Panc1 (cell line): Measurements from ENCODE around the gene MUC3A. TPM values are rescaled to one million over a fixed set of nuclear protein-coding genes. Genes with fewer than 3 reads are reported as not detected.

Experiments
- ATAC-seq: fragments of 200-7000 bp; cut with Tn5 transposase; 2 replicates; pipeline ENCODE4 v1.9.1; 2020; ENCODE audit warnings: mild to moderate bottlenecking, moderate library complexity
- BruUV-seq: library from RNA; stranded (reverse); fragments of 400-500 nt; replicated peaks from 2 replicates; lab custom pipeline; 2021; lab: Mats Ljungman, UMichigan
- CTCF ChIA-PET: fragments of 300-600 bp; sonication (Branson Sonifier 250); formaldehyde crosslinking; loops from one replicate; lab custom pipeline; 2022; ENCODE audit warnings: antibody characterized with exemption; lab: Charles Lee
- POLR2A ChIA-PET: fragments of 300-600 bp; sonication (Branson Sonifier 250); formaldehyde crosslinking; loops from one replicate; lab custom pipeline; 2022; ENCODE audit warnings: antibody characterized with exemption; lab: Charles Lee
- DNase-seq: peaks from one replicate; pipeline ENCODE4 v3.0.0-alpha.2; 2010; ENCODE audit warnings: low read depth, low spot score
- H3K27ac ChIP-seq: 2 replicates; pipeline ENCODE4 v1.5.1; 2011; ENCODE audit warnings: mild to moderate bottlenecking, low read length, inconsistent platforms
- H3K27me3 ChIP-seq: fragments of 200-500 bp; sonication (Bioruptor generic); 2 replicates; pipeline ENCODE4 v1.6.0; 2014; ENCODE audit warnings: low read length, inconsistent platforms; ENCODE audit not compliant: control insufficient read depth, insufficient read depth
- H3K36me3 ChIP-seq: fragments of 200-500 bp; sonication (Bioruptor generic); 2 replicates; pipeline ENCODE4 v1.5.1; 2014; ENCODE audit warnings: inconsistent platforms, mild to moderate bottlenecking, low read length, moderate library complexity; ENCODE audit not compliant: control insufficient read depth, insufficient read depth
- H3K4me1 ChIP-seq: 2 replicates; pipeline ENCODE4 v1.5.1; 2011; ENCODE audit warnings: inconsistent platforms, mild to moderate bottlenecking, low read length, moderate library complexity; ENCODE audit not compliant: control insufficient read depth, insufficient read depth
- H3K4me3 ChIP-seq, 2 experiments: 2 replicates each; pipeline ENCODE4 v1.5.1; 2011 to 2012; ENCODE audit warnings: low read depth in 2 of 2, low read length in 2 of 2, mild to moderate bottlenecking in 2 of 2, inconsistent platforms in 1 of 2, moderate library complexity in 1 of 2
- H3K9me3 ChIP-seq: fragments of 200-500 bp; sonication (Bioruptor generic); 2 replicates; pipeline ENCODE4 v1.5.1; 2014; ENCODE audit warnings: low read depth, mild to moderate bottlenecking, inconsistent platforms, low read length, moderate library complexity; ENCODE audit not compliant: control insufficient read depth, insufficient read depth
- POLR2AphosphoS5 ChIP-seq: IDR thresholded peaks from 2 replicates; pipeline ENCODE4 v1.6.1; 2012; ENCODE audit warnings: mild to moderate bottlenecking, low read depth, low read length, moderate library complexity
- SIN3A ChIP-seq: IDR thresholded peaks from 2 replicates; pipeline ENCODE4 v1.6.1; 2012; ENCODE audit warnings: low read depth, mild to moderate bottlenecking, low read length, moderate library complexity, borderline replicate concordance; ENCODE audit not compliant: insufficient read depth
- TCF7L2 ChIP-seq: IDR thresholded peaks from 2 replicates; pipeline ENCODE4 v1.6.1; 2011; ENCODE audit warnings: mild to moderate bottlenecking, low read depth, low read length, inconsistent platforms
- in situ Hi-C: cut with HindIII; loops from 2 replicates; pipeline ENCODE4 v1.10.0; 2016; ENCODE audit warnings: low sequenced_read_pairs, low pct_unique_long_range_greater_than_20kb
- intact Hi-C: fragments of 100-400 bp; cut with micrococcal nuclease; formaldehyde crosslinking; loops from one replicate; pipeline ENCODE4 v1.10.0; 2022; ENCODE audit not compliant: unreplicated experiment
- total RNA-seq: library from RNA; stranded (reverse); gene quantifications from one replicate; pipeline ENCODE4 v1.2.1, GENCODE V29; 2021; ENCODE audit not compliant: unreplicated experiment
- TF ChIP-seq, protein P1 (sequence below): fragments of 450-650 bp; IDR thresholded peaks from 2 replicates; pipeline ENCODE4 v1.5.1; 2017; ENCODE audit warnings: mild to moderate bottlenecking
- TF ChIP-seq, protein P2 (sequence below), 2 experiments: IDR thresholded peaks; 2 replicates each; pipeline ENCODE4 v1.6.1; 2011 to 2012; ENCODE audit warnings: low read depth in 2 of 2, control low read depth in 1 of 2, low read length in 1 of 2, mild to moderate bottlenecking in 1 of 2, moderate library complexity in 1 of 2; ENCODE audit not compliant: insufficient read depth in 1 of 2

Gene MUC3A
- total RNA-seq, 1 experiment from 2014 or later = 24.7 TPM

DNA sequence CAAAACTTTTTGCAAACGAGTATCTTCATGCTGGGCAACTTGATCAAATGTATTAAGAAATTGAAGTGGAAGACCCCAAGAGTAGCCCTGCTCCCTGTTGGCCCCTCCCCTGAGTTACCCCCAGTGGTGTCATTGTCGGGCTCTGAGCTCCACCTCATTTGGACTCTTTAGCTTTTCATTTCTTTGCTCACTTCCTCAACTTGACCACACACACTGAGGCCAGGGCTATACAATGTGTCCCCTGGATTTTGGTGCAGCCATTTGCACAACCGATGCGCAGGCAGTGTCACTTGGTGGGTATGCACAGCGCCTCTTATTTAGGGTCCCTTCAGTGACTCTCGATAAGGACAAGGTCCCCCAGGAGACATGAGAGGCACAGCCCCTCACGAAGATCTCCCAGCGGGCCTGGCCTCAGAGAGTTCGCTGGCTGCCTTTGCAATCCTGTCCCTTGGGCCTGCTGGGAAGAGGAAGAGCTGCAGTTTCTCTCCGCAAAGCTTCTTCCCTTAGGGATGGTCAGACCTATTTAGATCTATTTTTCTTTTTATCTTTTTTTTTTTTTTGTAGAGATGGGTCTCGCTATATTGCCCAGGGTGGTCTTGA is 2.5 kb upstream of the MUC3A start:
- intact Hi-C loops = no loop called here
- Histone ChIP-seq H3K27me3 (no peaks in the 10 kb centered on the region), H3K4me3 (no peak overlapping the region), H3K36me3 (no peaks in the 10 kb centered on the region), H3K9me3 (no peaks in the 10 kb centered on the region), H3K4me1 (peaks cover 14% of the 10 kb centered on the region; the same call in 1 of the 2 replicates), H3K27ac (no peak overlapping the region)
- TF ChIP-seq, protein P1, sequence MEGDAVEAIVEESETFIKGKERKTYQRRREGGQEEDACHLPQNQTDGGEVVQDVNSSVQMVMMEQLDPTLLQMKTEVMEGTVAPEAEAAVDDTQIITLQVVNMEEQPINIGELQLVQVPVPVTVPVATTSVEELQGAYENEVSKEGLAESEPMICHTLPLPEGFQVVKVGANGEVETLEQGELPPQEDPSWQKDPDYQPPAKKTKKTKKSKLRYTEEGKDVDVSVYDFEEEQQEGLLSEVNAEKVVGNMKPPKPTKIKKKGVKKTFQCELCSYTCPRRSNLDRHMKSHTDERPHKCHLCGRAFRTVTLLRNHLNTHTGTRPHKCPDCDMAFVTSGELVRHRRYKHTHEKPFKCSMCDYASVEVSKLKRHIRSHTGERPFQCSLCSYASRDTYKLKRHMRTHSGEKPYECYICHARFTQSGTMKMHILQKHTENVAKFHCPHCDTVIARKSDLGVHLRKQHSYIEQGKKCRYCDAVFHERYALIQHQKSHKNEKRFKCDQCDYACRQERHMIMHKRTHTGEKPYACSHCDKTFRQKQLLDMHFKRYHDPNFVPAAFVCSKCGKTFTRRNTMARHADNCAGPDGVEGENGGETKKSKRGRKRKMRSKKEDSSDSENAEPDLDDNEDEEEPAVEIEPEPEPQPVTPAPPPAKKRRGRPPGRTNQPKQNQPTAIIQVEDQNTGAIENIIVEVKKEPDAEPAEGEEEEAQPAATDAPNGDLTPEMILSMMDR = no peak
- no peak for TF ChIP-seq TCF7L2
- TF ChIP-seq, protein P2, sequence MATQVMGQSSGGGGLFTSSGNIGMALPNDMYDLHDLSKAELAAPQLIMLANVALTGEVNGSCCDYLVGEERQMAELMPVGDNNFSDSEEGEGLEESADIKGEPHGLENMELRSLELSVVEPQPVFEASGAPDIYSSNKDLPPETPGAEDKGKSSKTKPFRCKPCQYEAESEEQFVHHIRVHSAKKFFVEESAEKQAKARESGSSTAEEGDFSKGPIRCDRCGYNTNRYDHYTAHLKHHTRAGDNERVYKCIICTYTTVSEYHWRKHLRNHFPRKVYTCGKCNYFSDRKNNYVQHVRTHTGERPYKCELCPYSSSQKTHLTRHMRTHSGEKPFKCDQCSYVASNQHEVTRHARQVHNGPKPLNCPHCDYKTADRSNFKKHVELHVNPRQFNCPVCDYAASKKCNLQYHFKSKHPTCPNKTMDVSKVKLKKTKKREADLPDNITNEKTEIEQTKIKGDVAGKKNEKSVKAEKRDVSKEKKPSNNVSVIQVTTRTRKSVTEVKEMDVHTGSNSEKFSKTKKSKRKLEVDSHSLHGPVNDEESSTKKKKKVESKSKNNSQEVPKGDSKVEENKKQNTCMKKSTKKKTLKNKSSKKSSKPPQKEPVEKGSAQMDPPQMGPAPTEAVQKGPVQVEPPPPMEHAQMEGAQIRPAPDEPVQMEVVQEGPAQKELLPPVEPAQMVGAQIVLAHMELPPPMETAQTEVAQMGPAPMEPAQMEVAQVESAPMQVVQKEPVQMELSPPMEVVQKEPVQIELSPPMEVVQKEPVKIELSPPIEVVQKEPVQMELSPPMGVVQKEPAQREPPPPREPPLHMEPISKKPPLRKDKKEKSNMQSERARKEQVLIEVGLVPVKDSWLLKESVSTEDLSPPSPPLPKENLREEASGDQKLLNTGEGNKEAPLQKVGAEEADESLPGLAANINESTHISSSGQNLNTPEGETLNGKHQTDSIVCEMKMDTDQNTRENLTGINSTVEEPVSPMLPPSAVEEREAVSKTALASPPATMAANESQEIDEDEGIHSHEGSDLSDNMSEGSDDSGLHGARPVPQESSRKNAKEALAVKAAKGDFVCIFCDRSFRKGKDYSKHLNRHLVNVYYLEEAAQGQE (IDR thresholded peaks at IDR 0.05; ENCODE audit: insufficient read depth in 1 of 2, low read depth in 2 of 2, low read length in 1 of 2) = no peak
- no peak for TF ChIP-seq POLR2AphosphoS5
- no peak for TF ChIP-seq SIN3A
- DNase-seq (no peak), ATAC-seq (no peak)
- CTCF ChIA-PET = interaction anchor here (0.7 kb wide), 1 partner anchor 214 kb away, joined by 4 read pairs; no protein-coding TSS in a partner anchor
- no TSS peak for BruUV-seq
- POLR2A ChIA-PET = interaction anchor here (0.5 kb wide), 1 partner anchor 77 kb away, joined by 3 read pairs; no protein-coding TSS in a partner anchor
- in situ Hi-C loops = no loop called here

DNA sequence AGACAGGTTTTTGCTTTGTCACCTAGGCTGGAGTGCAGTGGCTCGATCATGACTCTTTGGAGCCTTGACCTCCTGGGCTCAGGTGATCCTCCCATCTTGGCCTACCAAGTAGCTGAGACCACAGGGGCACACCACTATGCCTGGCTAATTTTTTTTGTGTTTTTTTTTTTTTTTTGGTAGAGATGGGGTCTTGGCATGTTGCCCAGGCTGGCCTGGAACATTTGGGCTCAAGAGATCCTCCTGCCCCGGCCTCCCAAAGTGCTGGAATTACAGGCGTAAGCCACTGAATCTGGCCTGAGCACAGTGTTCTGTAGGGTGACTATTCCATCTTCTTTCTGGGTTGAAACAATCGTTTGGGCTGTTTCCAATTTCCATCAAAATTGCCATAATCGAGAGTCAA is 1.5 kb upstream of the MUC3A start:
- BruUV-seq = no TSS peak
- intact Hi-C loops = no loop called here
- CTCF ChIA-PET = no interaction called here
- H3K4me1 ChIP-seq = peaks cover 7% of the 10 kb centered on the region; the same call in 1 of the 2 replicates
- no peaks in the 10 kb centered on the region for H3K27me3 ChIP-seq
- no peak for ATAC-seq
- no peak overlapping the region for H3K4me3 ChIP-seq
- no peak for DNase-seq
- no peak overlapping the region for H3K27ac ChIP-seq
- in situ Hi-C loops = no loop called here
- H3K9me3 ChIP-seq = no peaks in the 10 kb centered on the region
- TF ChIP-seq TCF7L2 (no peak), SIN3A (no peak), POLR2AphosphoS5 (no peak)
- TF ChIP-seq, protein P2 (IDR thresholded peaks at IDR 0.05; ENCODE audit: insufficient read depth in 1 of 2, low read depth in 2 of 2, low read length in 1 of 2) = no peak
- TF ChIP-seq, protein P1 = no peak
- no peaks in the 10 kb centered on the region for H3K36me3 ChIP-seq
- POLR2A ChIA-PET = no interaction called here
